Measurements from ENCODE around the gene ABCC4.

ABCC4 gene

DNA sequence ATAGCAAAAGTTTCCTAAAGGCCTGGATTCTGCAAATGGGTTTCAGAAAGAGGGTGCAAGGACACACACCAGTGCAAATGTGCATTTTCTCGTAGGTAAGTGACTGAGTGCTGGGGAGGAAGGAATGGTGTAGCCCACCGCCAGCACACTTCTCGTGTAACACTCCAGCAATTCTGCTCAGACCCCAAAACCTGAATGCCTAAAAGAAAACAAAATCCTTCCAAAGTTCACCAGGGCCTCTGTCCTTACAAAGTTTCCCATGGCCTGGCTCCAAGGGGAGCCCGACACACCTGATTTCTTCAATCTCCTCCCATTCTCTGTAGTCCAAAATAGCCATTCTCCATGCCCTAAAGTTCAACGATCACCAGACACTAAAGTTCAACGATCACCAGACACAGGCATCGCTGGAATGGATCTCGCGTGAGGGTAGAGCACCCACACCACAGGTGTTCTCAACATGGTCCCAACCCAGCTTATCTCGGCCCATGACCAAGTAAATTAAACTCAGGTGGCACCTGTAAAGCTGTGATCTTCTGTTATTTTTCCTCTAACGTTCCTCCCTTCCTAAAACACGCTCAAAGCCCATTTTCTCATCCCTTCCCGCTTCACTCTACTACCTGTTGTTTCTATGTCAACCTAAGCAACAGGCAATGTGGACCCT, 46.0 kb downstream of the ABCC4 start:
- Histone ChIP-seq H3K4me3 (ENCODE audit: low read depth, low read length) (no peak overlapping the region), H3K9ac (ENCODE audit: low read length) (no peak overlapping the region), H3K36me3 (ENCODE audit: control insufficient read depth, insufficient read depth, low read length) (no peaks in the 10 kb centered on the region), H3K4me1 (ENCODE audit: control insufficient read depth, insufficient read depth, low read length) (no peaks in the 10 kb centered on the region), H3K27me3 (ENCODE audit: control insufficient read depth, insufficient read depth, low read length) (no peaks in the 10 kb centered on the region), H3K9me3 (ENCODE audit: control insufficient read depth, insufficient read depth, low read depth, low read length) (no peaks in the 10 kb centered on the region), H3K27ac (ENCODE audit: low read depth, low read length) (no peak overlapping the region)

DNA sequence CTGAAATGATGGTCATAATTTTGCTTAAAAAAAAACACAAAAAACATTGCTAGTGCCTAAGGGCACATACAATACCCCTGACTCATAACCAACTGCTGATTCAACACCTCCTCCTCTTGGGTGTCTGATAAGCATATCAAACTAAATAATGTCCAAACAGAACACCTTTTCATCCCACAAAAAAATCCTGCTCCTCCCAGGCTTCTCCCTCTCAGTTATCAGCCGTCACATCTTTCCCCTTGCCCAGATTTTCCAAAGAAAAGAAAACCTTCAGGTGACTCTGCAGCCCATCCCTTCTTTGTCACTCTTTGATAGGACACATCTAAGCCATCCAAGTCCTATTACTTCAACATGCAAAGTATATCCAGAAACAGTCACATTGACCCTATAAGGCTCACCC, 46.9 kb downstream of the ABCC4 start:
- Histone ChIP-seq H3K27ac (ENCODE audit: low read depth, low read length) (no peak overlapping the region), H3K4me1 (ENCODE audit: control insufficient read depth, insufficient read depth, low read length) (no peaks in the 10 kb centered on the region), H3K9me3 (ENCODE audit: control insufficient read depth, insufficient read depth, low read depth, low read length) (no peaks in the 10 kb centered on the region), H3K9ac (ENCODE audit: low read length) (no peak overlapping the region), H3K4me3 (ENCODE audit: low read depth, low read length) (no peak overlapping the region), H3K27me3 (ENCODE audit: control insufficient read depth, insufficient read depth, low read length) (no peaks in the 10 kb centered on the region), H3K36me3 (ENCODE audit: control insufficient read depth, insufficient read depth, low read length) (no peaks in the 10 kb centered on the region)

DNA sequence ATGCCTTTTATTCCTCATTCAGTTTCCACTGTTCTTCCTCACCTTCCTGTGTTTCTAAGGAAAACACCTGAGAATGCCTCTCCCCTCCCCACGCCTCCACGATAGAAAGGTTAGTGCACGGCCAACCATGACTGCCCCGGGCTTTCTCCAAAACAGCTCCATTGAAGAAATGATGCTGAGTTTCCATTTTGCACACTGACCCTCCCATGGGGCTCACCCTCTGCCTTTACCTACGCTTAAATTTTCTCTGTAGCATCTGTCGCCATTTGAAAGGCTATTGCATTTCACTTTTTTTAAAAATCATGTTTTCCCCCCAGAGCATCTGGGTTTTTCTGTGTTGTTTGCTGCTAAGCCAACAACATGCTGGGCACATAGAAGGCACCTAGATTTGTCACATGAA, 48.2 kb downstream of the ABCC4 start:
- no peaks in the 10 kb centered on the region for H3K27me3 ChIP-seq (ENCODE audit: control insufficient read depth, insufficient read depth, low read length)
- H3K4me1 ChIP-seq (ENCODE audit: control insufficient read depth, insufficient read depth, low read length), result no peaks in the 10 kb centered on the region
- no peak overlapping the region for H3K4me3 ChIP-seq (ENCODE audit: low read depth, low read length)
- H3K9ac ChIP-seq (ENCODE audit: low read length), result no peak overlapping the region
- H3K27ac ChIP-seq (ENCODE audit: low read depth, low read length), result no peak overlapping the region
- no peaks in the 10 kb centered on the region for H3K36me3 ChIP-seq (ENCODE audit: control insufficient read depth, insufficient read depth, low read length)
- no peaks in the 10 kb centered on the region for H3K9me3 ChIP-seq (ENCODE audit: control insufficient read depth, insufficient read depth, low read depth, low read length)

DNA sequence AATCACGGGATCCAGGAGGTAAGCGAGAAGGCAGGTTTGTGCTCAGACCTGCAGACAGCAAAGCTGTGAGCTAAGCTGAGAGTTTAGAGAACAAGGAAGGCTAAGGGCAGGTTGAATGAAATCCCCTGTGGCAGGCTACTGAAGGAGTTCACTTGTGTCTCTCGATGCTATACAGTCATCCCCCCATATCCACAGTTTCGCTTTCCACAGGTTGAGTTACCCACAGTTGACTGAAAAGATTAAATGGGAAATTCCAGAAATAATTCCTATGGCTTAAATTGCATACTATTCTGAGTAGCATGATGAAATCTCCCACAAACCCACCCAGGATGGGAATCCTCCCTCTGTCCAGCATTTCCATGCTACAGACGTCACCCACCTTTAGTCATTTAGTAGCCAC, 49.6 kb downstream of the ABCC4 start:
- H3K27ac ChIP-seq (ENCODE audit: low read depth, low read length), result no peak overlapping the region
- H3K9me3 ChIP-seq (ENCODE audit: control insufficient read depth, insufficient read depth, low read depth, low read length), result no peaks in the 10 kb centered on the region
- H3K27me3 ChIP-seq (ENCODE audit: control insufficient read depth, insufficient read depth, low read length), result no peaks in the 10 kb centered on the region
- no peak overlapping the region for H3K4me3 ChIP-seq (ENCODE audit: low read depth, low read length)
- H3K36me3 ChIP-seq (ENCODE audit: control insufficient read depth, insufficient read depth, low read length), result no peaks in the 10 kb centered on the region
- no peak overlapping the region for H3K9ac ChIP-seq (ENCODE audit: low read length)
- H3K4me1 ChIP-seq (ENCODE audit: control insufficient read depth, insufficient read depth, low read length), result no peaks in the 10 kb centered on the region

DNA sequence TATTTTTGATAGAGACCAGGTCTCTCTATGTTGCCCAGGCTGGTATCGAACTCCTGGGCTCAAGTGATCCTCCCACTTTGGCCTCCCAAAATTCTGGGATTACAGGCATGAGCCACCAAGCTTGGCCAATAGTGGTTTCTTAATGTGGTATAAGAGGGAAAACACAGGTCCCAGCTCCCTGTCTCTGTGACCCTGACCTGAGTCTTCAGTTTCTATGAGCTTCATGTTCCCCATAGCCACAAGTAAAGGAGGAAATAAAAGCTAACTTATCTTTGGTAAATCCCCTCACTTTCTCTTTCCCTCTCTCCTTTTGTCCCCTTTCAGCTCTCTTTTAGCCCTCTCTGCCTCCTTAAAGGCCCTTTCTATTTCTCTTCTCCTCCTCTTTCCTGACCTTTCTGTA, 50.3 kb downstream of the ABCC4 start:
- Histone ChIP-seq H3K4me3 (ENCODE audit: low read depth, low read length) (no peak overlapping the region), H3K27ac (ENCODE audit: low read depth, low read length) (no peak overlapping the region), H3K36me3 (ENCODE audit: control insufficient read depth, insufficient read depth, low read length) (no peaks in the 10 kb centered on the region), H3K9me3 (ENCODE audit: control insufficient read depth, insufficient read depth, low read depth, low read length) (no peaks in the 10 kb centered on the region), H3K27me3 (ENCODE audit: control insufficient read depth, insufficient read depth, low read length) (no peaks in the 10 kb centered on the region), H3K9ac (ENCODE audit: low read length) (no peak overlapping the region), H3K4me1 (ENCODE audit: control insufficient read depth, insufficient read depth, low read length) (no peaks in the 10 kb centered on the region)

DNA sequence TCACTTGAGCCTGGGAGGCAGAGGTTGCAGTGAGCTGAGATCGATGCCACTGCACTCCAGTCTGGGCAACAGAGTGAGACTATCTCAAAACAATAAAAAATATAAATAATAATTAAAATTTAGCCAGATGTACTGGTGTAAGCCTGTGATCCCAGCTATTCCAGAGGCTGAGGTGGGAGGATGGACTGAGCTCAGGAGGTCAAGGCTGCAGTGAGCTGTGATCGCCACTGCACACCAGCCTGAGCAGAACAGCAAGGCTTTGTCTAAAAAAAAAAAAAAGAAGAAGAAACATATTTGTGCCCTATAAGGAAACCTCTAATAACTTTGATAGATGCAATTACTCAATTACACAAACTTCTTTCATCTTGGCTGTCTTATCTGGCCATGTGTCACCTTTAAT, 52.3 kb downstream of the ABCC4 start:
- Histone ChIP-seq H3K9ac (ENCODE audit: low read length) (no peak overlapping the region), H3K36me3 (ENCODE audit: control insufficient read depth, insufficient read depth, low read length) (no peaks in the 10 kb centered on the region), H3K4me1 (ENCODE audit: control insufficient read depth, insufficient read depth, low read length) (no peaks in the 10 kb centered on the region), H3K27me3 (ENCODE audit: control insufficient read depth, insufficient read depth, low read length) (no peaks in the 10 kb centered on the region), H3K9me3 (ENCODE audit: control insufficient read depth, insufficient read depth, low read depth, low read length) (no peaks in the 10 kb centered on the region), H3K4me3 (ENCODE audit: low read depth, low read length) (no peak overlapping the region), H3K27ac (ENCODE audit: low read depth, low read length) (no peak overlapping the region)

DNA sequence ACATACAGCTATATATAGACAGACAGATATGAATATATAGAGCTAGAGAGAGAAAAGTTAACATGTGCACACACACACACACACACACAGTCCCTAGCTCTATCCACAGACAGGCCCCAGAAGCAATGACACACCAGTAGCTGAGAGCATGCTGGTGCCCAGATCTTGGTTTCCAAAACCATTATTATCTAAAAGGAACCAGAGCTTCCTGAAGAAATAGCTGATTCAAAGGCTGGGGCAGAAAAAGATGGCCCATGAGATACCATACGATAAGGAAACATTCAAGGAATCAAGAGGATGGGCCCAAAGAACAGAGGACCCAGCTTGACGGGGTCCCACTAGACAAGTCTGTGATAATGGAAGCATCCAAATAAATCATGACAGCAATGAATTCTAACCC, 53.4 kb downstream of the ABCC4 start:
- Histone ChIP-seq H3K4me1 (ENCODE audit: control insufficient read depth, insufficient read depth, low read length) (no peaks in the 10 kb centered on the region), H3K27ac (ENCODE audit: low read depth, low read length) (no peak overlapping the region), H3K9ac (ENCODE audit: low read length) (no peak overlapping the region), H3K4me3 (ENCODE audit: low read depth, low read length) (no peak overlapping the region), H3K9me3 (ENCODE audit: control insufficient read depth, insufficient read depth, low read depth, low read length) (no peaks in the 10 kb centered on the region), H3K27me3 (ENCODE audit: control insufficient read depth, insufficient read depth, low read length) (no peaks in the 10 kb centered on the region), H3K36me3 (ENCODE audit: control insufficient read depth, insufficient read depth, low read length) (no peaks in the 10 kb centered on the region)

DNA sequence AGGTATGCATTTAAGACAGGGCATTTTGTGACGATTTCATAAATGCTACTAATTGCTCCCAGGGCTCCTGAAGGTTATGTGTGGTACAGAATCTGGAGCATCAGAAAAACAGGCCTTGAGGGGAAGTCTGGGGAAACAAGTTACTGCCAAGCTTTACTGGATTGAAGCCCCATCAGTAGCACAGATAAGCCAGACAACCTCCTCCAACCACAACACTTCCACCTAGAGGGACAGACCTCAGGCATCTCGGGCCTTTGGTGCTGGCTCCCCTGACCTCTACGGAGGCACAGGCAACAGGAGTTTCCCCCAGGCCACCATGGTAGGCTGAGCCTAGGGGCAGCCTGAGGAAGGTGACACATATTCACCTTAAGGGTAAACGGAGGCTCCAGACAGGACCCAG, 54.1 kb downstream of the ABCC4 start:
- H3K9ac ChIP-seq (ENCODE audit: low read length), result no peak overlapping the region

DNA sequence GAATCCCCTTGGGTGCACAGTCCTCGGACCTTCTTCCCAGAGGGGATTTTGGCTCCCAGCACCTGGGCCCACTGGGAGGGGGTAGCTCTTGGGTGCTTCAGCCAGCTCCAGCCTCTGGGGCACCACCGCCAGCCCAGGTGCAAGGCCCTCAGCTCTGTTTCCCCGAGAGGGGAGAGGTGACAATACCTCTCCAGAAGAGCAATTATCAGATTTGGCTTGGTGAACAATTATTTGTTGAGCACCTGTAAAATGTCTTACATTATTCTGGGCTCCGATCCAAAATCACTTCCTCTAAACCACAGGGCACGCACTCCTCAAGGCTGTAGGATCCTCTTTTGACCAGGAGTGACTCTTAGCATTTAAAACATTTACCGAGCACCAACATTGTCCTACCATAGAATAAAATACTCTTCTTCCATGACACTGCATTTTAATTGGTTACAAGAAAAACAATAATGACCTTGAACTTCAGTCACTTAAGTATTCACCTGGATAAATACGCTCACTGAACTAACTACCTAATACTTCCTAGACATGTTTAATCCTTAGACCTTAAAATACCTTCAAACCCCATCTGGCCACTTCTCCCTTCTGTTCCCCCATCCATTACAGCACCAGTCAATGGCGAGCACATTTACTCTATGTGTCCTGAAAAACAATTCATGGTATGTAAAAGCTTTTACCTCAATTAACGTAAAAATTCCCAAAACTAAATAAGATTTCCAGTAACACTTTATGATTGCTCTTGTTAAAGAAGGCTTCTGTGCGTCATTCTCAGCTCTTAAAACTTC, 54.8 kb downstream of the ABCC4 start:
- Histone ChIP-seq H3K27ac (ENCODE audit: low read depth, low read length) (no peak overlapping the region), H3K27me3 (ENCODE audit: control insufficient read depth, insufficient read depth, low read length) (no peaks in the 10 kb centered on the region), H3K4me3 (ENCODE audit: low read depth, low read length) (no peak overlapping the region), H3K4me1 (ENCODE audit: control insufficient read depth, insufficient read depth, low read length) (no peaks in the 10 kb centered on the region), H3K36me3 (ENCODE audit: control insufficient read depth, insufficient read depth, low read length) (no peaks in the 10 kb centered on the region), H3K9ac (ENCODE audit: low read length) (no peak overlapping the region), H3K9me3 (ENCODE audit: control insufficient read depth, insufficient read depth, low read depth, low read length) (no peaks in the 10 kb centered on the region)

More for the DNA sequence above, 54.1 kb downstream of the ABCC4 start:
- Histone ChIP-seq H3K4me3 (ENCODE audit: low read depth, low read length) (no peak overlapping the region), H3K4me1 (ENCODE audit: control insufficient read depth, insufficient read depth, low read length) (no peaks in the 10 kb centered on the region), H3K36me3 (ENCODE audit: control insufficient read depth, insufficient read depth, low read length) (no peaks in the 10 kb centered on the region), H3K27ac (ENCODE audit: low read depth, low read length) (no peak overlapping the region), H3K27me3 (ENCODE audit: control insufficient read depth, insufficient read depth, low read length) (no peaks in the 10 kb centered on the region), H3K9me3 (ENCODE audit: control insufficient read depth, insufficient read depth, low read depth, low read length) (no peaks in the 10 kb centered on the region)

DNA sequence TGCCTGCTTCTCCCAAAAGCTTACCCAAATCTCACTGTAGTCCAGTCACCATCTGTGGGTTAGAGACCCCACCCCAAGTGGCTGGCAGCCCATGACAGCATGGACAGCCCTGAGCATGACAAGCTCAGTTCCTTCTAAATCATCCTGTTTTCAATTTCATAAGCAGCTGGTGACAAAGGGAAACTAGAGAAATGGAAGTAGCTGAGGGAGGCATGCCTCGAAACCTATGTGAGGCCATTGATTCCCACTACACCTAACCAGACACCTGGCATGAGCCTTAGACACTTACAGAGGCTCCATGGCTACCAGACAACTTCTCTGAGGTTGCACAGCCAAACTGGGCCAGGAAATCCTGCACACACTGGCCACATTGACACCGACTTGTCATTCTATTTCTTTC, 56.2 kb downstream of the ABCC4 start:
- H3K9ac ChIP-seq (ENCODE audit: low read length), result no peak overlapping the region
- no peak overlapping the region for H3K27ac ChIP-seq (ENCODE audit: low read depth, low read length)
- H3K9me3 ChIP-seq (ENCODE audit: control insufficient read depth, insufficient read depth, low read depth, low read length), result no peaks in the 10 kb centered on the region
- H3K36me3 ChIP-seq (ENCODE audit: control insufficient read depth, insufficient read depth, low read length), result no peaks in the 10 kb centered on the region
- H3K4me1 ChIP-seq (ENCODE audit: control insufficient read depth, insufficient read depth, low read length), result no peaks in the 10 kb centered on the region
- no peak overlapping the region for H3K4me3 ChIP-seq (ENCODE audit: low read depth, low read length)
- H3K27me3 ChIP-seq (ENCODE audit: control insufficient read depth, insufficient read depth, low read length), result no peaks in the 10 kb centered on the region

DNA sequence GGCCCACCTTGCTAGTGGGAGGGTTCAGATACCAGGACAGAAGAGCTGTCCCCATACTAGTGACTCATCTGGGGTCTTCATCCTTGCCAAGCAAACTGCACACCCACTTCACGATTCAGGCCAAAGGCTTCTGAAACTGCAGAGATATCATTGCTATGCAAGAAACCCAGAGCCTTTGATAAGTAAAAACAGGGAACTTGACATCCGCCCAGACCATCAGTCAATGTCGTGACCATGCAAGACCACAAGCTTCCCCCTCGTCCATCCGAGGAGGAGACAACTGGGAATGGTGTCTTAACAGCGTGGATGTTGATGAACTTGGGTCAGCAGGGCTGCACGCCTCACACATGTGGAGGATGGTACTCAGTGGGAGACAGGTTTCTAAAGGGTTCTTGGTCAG, 58.0 kb downstream of the ABCC4 start:
- no peaks in the 10 kb centered on the region for H3K4me1 ChIP-seq (ENCODE audit: control insufficient read depth, insufficient read depth, low read length)
- H3K9ac ChIP-seq (ENCODE audit: low read length), result no peak overlapping the region
- no peak overlapping the region for H3K4me3 ChIP-seq (ENCODE audit: low read depth, low read length)
- no peak overlapping the region for H3K27ac ChIP-seq (ENCODE audit: low read depth, low read length)
- H3K36me3 ChIP-seq (ENCODE audit: control insufficient read depth, insufficient read depth, low read length), result no peaks in the 10 kb centered on the region
- H3K9me3 ChIP-seq (ENCODE audit: control insufficient read depth, insufficient read depth, low read depth, low read length), result no peaks in the 10 kb centered on the region
- no peaks in the 10 kb centered on the region for H3K27me3 ChIP-seq (ENCODE audit: control insufficient read depth, insufficient read depth, low read length)
